Sigmoid colon (tissue), 7 donors: ENCODE measurements around the gene SINHCAF. TPM values are rescaled to one million over a fixed set of nuclear protein-coding genes. Genes with fewer than 3 reads are reported as not detected.

ENCODE experiments used
- DNase-seq: peaks from one replicate; pipeline ENCODE4 v3.0.0-alpha.2; 2019
- H3K27ac ChIP-seq, 4 donors: fragments of 200-600 bp; sonication (generic); one replicate each; pipeline ENCODE4 v1.5.1; 2016 to 2019; ENCODE audit warnings: mild to moderate bottlenecking in 1 of 4
- H3K27me3 ChIP-seq, 3 donors: fragments of 200-600 bp; sonication (generic); one replicate each; pipeline ENCODE4 v1.5.1; 2019; ENCODE audit warnings: mild to moderate bottlenecking in 1 of 3
- H3K36me3 ChIP-seq, 4 donors: fragments of 200-600 bp; sonication (generic); one replicate each; pipeline ENCODE4 v1.5.1; 2016 to 2019
- H3K4me1 ChIP-seq, 4 donors: fragments of 200-600 bp; sonication (generic); one replicate each; pipeline ENCODE4 v1.5.1; 2017 to 2019
- H3K4me3 ChIP-seq, 4 donors: fragments of 200-600 bp; sonication (generic); one replicate each; pipeline ENCODE4 v1.5.1; 2017 to 2019; ENCODE audit warnings: mild to moderate bottlenecking in 2 of 4, moderate library complexity in 1 of 4
- H3K9me3 ChIP-seq, 4 donors: fragments of 200-600 bp in 3 of 4; sonication (generic) in 3 of 4; one replicate each; pipeline versions ENCODE4 v1.5.1 to v1.6.1; 2013 to 2019
- CTCF ChIP-seq, 4 experiments: fragments of 450-650 bp in 3 of 4; fragments of 200-600 bp in 1 of 4; IDR thresholded peaks; one replicate each; pipeline ENCODE4 v1.5.1; 2016 to 2019; ENCODE audit warnings: antibody characterized with exemption in 4 of 4, mild to moderate bottlenecking in 3 of 4, moderate library complexity in 2 of 4
- EP300 ChIP-seq, 4 donors: sonication (generic); formaldehyde crosslinking; IDR thresholded peaks; one replicate each; pipeline ENCODE4 v1.6.1; 2017; ENCODE audit warnings: antibody characterized with exemption in 4 of 4
- POLR2A ChIP-seq, 2 donors: fragments of 450-650 bp; IDR thresholded peaks; one replicate each; pipeline ENCODE4 v1.6.1; 2016; ENCODE audit warnings: antibody characterized with exemption in 2 of 2, mild to moderate bottlenecking in 2 of 2, moderate library complexity in 2 of 2
- POLR2AphosphoS5 ChIP-seq, 4 donors: sonication (generic); formaldehyde crosslinking; IDR thresholded peaks; one replicate each; pipeline ENCODE4 v1.6.1; 2017; ENCODE audit warnings: antibody characterized with exemption in 4 of 4
- WGBS, 2 donors: extraction: QIAGEN DNeasy Blood & Tissue Kit; methylation state at CpG; one replicate each; pipeline ENCODE4 v1.1.7; 2013; 5-methylcytosine and 5-hydroxymethylcytosine counted together
- intact Hi-C: fragments of 100-400 bp; cut with DNase I; formaldehyde crosslinking; loops from one replicate; pipeline ENCODE4 v1.15.1; 2023
- polyA plus RNA-seq, 3 donors: library from polyadenylated mRNA; stranded (reverse); fragments of 200-250 nt; gene quantifications; one replicate each; pipeline ENCODE4 v1.2.3, GENCODE V29; 2013
- total RNA-seq, 4 donors: library from RNA; depleted of rRNA; stranded (reverse); fragments of >200 nt; gene quantifications; one replicate each; pipeline ENCODE4 v1.1.0, GENCODE V29; 2016
- donor health status: healthy with polysubstance abuse.
- donor health status: Bipolar disorder and iron deficiency.
- donor health status: healthy.

Gene SINHCAF
- total and polyA plus RNA-seq, 7 donors = 31.1 to 68.4 (median 51.7) TPM

GRCh38 chr12:31303466-31303865 is 22.5 kb downstream of the SINHCAF start:
- H3K27me3 ChIP-seq = no peaks in the 10 kb centered on the region
- TF ChIP-seq EP300 (IDR thresholded peaks at IDR 0.05) (no peak), POLR2AphosphoS5 (IDR thresholded peaks at IDR 0.05) (no peak), CTCF (IDR thresholded peaks at IDR 0.05) (no peak), POLR2A (IDR thresholded peaks at IDR 0.05) (no peak)
- no peaks in the 10 kb centered on the region for H3K9me3 ChIP-seq
- 94% methylated on average over 5 of the region's 5 CpGs for WGBS, 2 donors
- H3K4me3 ChIP-seq = no peak overlapping the region
- intact Hi-C loops = no loop called here
- DNase-seq = no peak
- peaks cover 0 to 6% (median 0%) of the 10 kb centered on the region in 4 donors for H3K4me1 ChIP-seq
- H3K36me3 ChIP-seq = peaks cover 0 to 31% (median 0%) of the 10 kb centered on the region in 4 donors
- H3K27ac ChIP-seq = no peak overlapping the region

GRCh38 chr12:31301311-31301710 is 24.6 kb downstream of the SINHCAF start:
- TF ChIP-seq POLR2AphosphoS5 (IDR thresholded peaks at IDR 0.05) (no peak), EP300 (IDR thresholded peaks at IDR 0.05) (no peak)
- Histone ChIP-seq H3K27ac (no peak overlapping the region), H3K36me3 (peaks cover 0 to 46% (median 4%) of the 10 kb centered on the region in 4 donors), H3K4me3 (no peak overlapping the region), H3K4me1 (peaks cover 0 to 7% (median 0%) of the 10 kb centered on the region in 4 donors), H3K9me3 (no peaks in the 10 kb centered on the region), H3K27me3 (no peaks in the 10 kb centered on the region)
- DNase-seq = no peak
- intact Hi-C loops = no loop called here
- 88 to 90% methylated on average over 2 of the region's 2 CpGs for WGBS, 2 donors

- Histone ChIP-seq H3K9me3 (no peaks in the 10 kb centered on the region), H3K27ac (no peak overlapping the region), H3K4me1 (peaks cover 0 to 7% (median 0%) of the 10 kb centered on the region in 4 donors), H3K36me3 (peaks cover 0 to 49% (median 6%) of the 10 kb centered on the region in 4 donors), H3K4me3 (no peak overlapping the region), H3K27me3 (no peaks in the 10 kb centered on the region)
- no peak for DNase-seq
- intact Hi-C loops = no loop called here
- WGBS, 2 donors = 89 to 92% methylated on average over 3 of the region's 3 CpGs
- TF ChIP-seq POLR2A (IDR thresholded peaks at IDR 0.05) = no peak
- no peak for TF ChIP-seq POLR2AphosphoS5 (IDR thresholded peaks at IDR 0.05)
- no peak for TF ChIP-seq EP300 (IDR thresholded peaks at IDR 0.05)
- no peak for TF ChIP-seq CTCF (IDR thresholded peaks at IDR 0.05)
These were observed 25.2 kb downstream of the SINHCAF start for GRCh38 chr12:31300783-31301182.

GRCh38 chr12:31300341-31300740 is 25.6 kb downstream of the SINHCAF start:
- intact Hi-C loops = no loop called here
- H3K36me3 ChIP-seq = peaks cover 0 to 53% (median 6%) of the 10 kb centered on the region in 4 donors
- no peak overlapping the region for H3K4me3 ChIP-seq
- H3K4me1 ChIP-seq = peaks cover 0 to 7% (median 0%) of the 10 kb centered on the region in 4 donors
- H3K27me3 ChIP-seq = no peaks in the 10 kb centered on the region
- no peak for DNase-seq
- 88 to 90% methylated on average over 1 of the region's 1 CpG for WGBS, 2 donors
- no peaks in the 10 kb centered on the region for H3K9me3 ChIP-seq
- no peak overlapping the region for H3K27ac ChIP-seq
- TF ChIP-seq POLR2A (IDR thresholded peaks at IDR 0.05) = no peak
- no peak for TF ChIP-seq CTCF (IDR thresholded peaks at IDR 0.05)
- TF ChIP-seq POLR2AphosphoS5 (IDR thresholded peaks at IDR 0.05) = no peak
- TF ChIP-seq EP300 (IDR thresholded peaks at IDR 0.05) = no peak

GRCh38 chr12:31298922-31299321 is 27.0 kb downstream of the SINHCAF start:
- intact Hi-C loops = no loop called here
- H3K36me3 ChIP-seq = peaks cover 0 to 62% (median 14%) of the 10 kb centered on the region in 4 donors

More at GRCh38 chr12:31298922-31299321, 27.0 kb downstream of the SINHCAF start:
- Histone ChIP-seq H3K27me3 (no peaks in the 10 kb centered on the region), H3K4me3 (no peak overlapping the region), H3K4me1 (peaks cover 0 to 7% (median 0%) of the 10 kb centered on the region in 4 donors), H3K27ac (no peak overlapping the region), H3K9me3 (no peaks in the 10 kb centered on the region)
- DNase-seq = no peak
- TF ChIP-seq POLR2A (IDR thresholded peaks at IDR 0.05) (no peak), POLR2AphosphoS5 (IDR thresholded peaks at IDR 0.05) (no peak), EP300 (IDR thresholded peaks at IDR 0.05) (no peak), CTCF (IDR thresholded peaks at IDR 0.05) (no peak)
- WGBS, 2 donors = 67 to 81% methylated on average over 3 of the region's 3 CpGs
